HepG2 (cell line): ENCODE data around the gene CCT7. TPM values are rescaled to one million over a fixed set of nuclear protein-coding genes. Genes with fewer than 3 reads are reported as not detected.
A peak's percentile ranks its signal among the peaks of the same experiment; 100 is the strongest.

Source experiments
- MATR3 ChIP-seq: sonication (generic); formaldehyde crosslinking; IDR thresholded peaks from 2 replicates; pipeline ENCODE4 v1.4.0; 2020; ENCODE audit warnings: missing genetic modification reagents
- MAZ ChIP-seq, 2 experiments: sonication (generic) in 1 of 2; formaldehyde crosslinking in 1 of 2; IDR thresholded peaks; 2 replicates each; pipeline versions ENCODE4 v1.5.0 to v1.6.1; 2012 to 2020; ENCODE audit warnings: low read depth in 2 of 2, mild to moderate bottlenecking in 2 of 2, borderline replicate concordance in 1 of 2, improper control_type of control experiment in 1 of 2, low read length in 1 of 2, missing genetic modification reagents in 1 of 2, moderate library complexity in 1 of 2
- NKX3-1 ChIP-seq: sonication (generic); formaldehyde crosslinking; IDR thresholded peaks from 2 replicates; pipeline ENCODE4 v1.5.0; 2020; ENCODE audit warnings: missing genetic modification reagents
- POLR2G ChIP-seq: fragments of 200-400 bp; formaldehyde crosslinking; IDR thresholded peaks from 2 replicates; pipeline ENCODE4 v1.6.1; 2018; ENCODE audit warnings: mild to moderate bottlenecking, low read depth, low read length, moderate library complexity
- SIN3B ChIP-seq: fragments of 150-350 bp; IDR thresholded peaks from 2 replicates; pipeline ENCODE4 v1.6.1; 2014; ENCODE audit warnings: low read length
- SOX6 ChIP-seq, 2 experiments: fragments of 450-650 bp in 1 of 2; sonication (generic) in 1 of 2; formaldehyde crosslinking in 1 of 2; IDR thresholded peaks; 2 replicates each; pipeline versions ENCODE4 v1.4.0 to v1.6.1; 2017 to 2020; ENCODE audit warnings: antibody characterized with exemption in 1 of 2, mild to moderate bottlenecking in 1 of 2, missing genetic modification reagents in 1 of 2
- TMF1 ChIP-seq: sonication (generic); formaldehyde crosslinking; IDR thresholded peaks from 2 replicates; pipeline ENCODE4 v1.8.1; 2022; ENCODE audit warnings: low read depth, missing genetic modification reagents
- ZNF17 ChIP-seq: sonication (generic); formaldehyde crosslinking; IDR thresholded peaks from 2 replicates; pipeline ENCODE4 v1.5.0; 2020; ENCODE audit warnings: mild to moderate bottlenecking, missing genetic modification reagents
- ZNF205 ChIP-seq: IDR thresholded peaks from 2 replicates; pipeline ENCODE4 v1.6.1; 2018; ENCODE audit warnings: missing biosample characterization, missing genetic modification reagents
- ZNF484 ChIP-seq: sonication (generic); formaldehyde crosslinking; IDR thresholded peaks from 2 replicates; pipeline ENCODE4 v1.5.1; 2020; ENCODE audit warnings: mild to moderate bottlenecking, low read depth, missing genetic modification reagents, borderline replicate concordance
- ZNF496 ChIP-seq: sonication (generic); formaldehyde crosslinking; IDR thresholded peaks from 2 replicates; pipeline ENCODE4 v1.8.1; 2023; ENCODE audit warnings: mild to moderate bottlenecking, moderate library complexity, missing genetic modification reagents; ENCODE audit not compliant: insufficient replicate concordance
- ZNF850 ChIP-seq: sonication (generic); formaldehyde crosslinking; conservative IDR thresholded peaks from 2 replicates; pipeline ENCODE4 v1.9.0; 2021; ENCODE audit warnings: mild to moderate bottlenecking, missing genetic modification reagents
- polyA plus RNA-seq, 8 experiments: library from polyadenylated mRNA; depleted of rRNA in 3 of 8; stranded (reverse) in 7 of 8; unstranded in 1 of 8; fragments of >200 nt; fragmentation: Illumina TruSeq in 4 of 8; extraction: Trizol in 4 of 8; gene quantifications; 2 replicates each; pipeline versions ENCODE4 v1.2.1 to v1.2.3, GENCODE V29; 2011 to 2016; ENCODE audit warnings: low read depth in 4 of 8, missing spikeins in 1 of 8, mixed read lengths in 1 of 8; ENCODE audit not compliant: insufficient read depth in 1 of 8
- total RNA-seq, 5 experiments: library from RNA; depleted of rRNA; stranded (reverse); fragments of >200 nt; fragmentation: Illumina TruSeq; extraction: Trizol; gene quantifications; 2 replicates each; pipeline ENCODE4 v1.2.3, GENCODE V29; 2016; ENCODE audit warnings: low read depth in 1 of 5
- TF ChIP-seq, protein P1 (sequence below): sonication (generic); formaldehyde crosslinking; IDR thresholded peaks from 2 replicates; pipeline ENCODE4 v1.5.1; 2020; ENCODE audit warnings: missing genetic modification reagents, mild to moderate bottlenecking, borderline replicate concordance
- TF ChIP-seq, protein P2 (sequence below): sonication (generic); formaldehyde crosslinking; IDR thresholded peaks from 2 replicates; pipeline ENCODE4 v1.4.0; 2020; ENCODE audit warnings: mild to moderate bottlenecking, missing genetic modification reagents
- TF ChIP-seq, protein P3 (sequence below): IDR thresholded peaks from 2 replicates; pipeline ENCODE4 v1.6.1; 2016; ENCODE audit warnings: missing genetic modification reagents, missing compliant biosample characterization
- TF ChIP-seq, protein P4 (sequence below): IDR thresholded peaks from 2 replicates; pipeline ENCODE4 v1.6.1; 2018; ENCODE audit warnings: missing genetic modification reagents
- TF ChIP-seq, protein P5 (sequence below): sonication (generic); formaldehyde crosslinking; IDR thresholded peaks from 2 replicates; pipeline ENCODE4 v1.4.0; 2020; ENCODE audit warnings: missing genetic modification reagents, borderline replicate concordance

Gene CCT7
- total and polyA plus RNA-seq, 2 of the 13 experiments (the other 11 are each of a cell fraction or from before 2014, with no cell fraction given): 347 to 517 TPM

DNA sequence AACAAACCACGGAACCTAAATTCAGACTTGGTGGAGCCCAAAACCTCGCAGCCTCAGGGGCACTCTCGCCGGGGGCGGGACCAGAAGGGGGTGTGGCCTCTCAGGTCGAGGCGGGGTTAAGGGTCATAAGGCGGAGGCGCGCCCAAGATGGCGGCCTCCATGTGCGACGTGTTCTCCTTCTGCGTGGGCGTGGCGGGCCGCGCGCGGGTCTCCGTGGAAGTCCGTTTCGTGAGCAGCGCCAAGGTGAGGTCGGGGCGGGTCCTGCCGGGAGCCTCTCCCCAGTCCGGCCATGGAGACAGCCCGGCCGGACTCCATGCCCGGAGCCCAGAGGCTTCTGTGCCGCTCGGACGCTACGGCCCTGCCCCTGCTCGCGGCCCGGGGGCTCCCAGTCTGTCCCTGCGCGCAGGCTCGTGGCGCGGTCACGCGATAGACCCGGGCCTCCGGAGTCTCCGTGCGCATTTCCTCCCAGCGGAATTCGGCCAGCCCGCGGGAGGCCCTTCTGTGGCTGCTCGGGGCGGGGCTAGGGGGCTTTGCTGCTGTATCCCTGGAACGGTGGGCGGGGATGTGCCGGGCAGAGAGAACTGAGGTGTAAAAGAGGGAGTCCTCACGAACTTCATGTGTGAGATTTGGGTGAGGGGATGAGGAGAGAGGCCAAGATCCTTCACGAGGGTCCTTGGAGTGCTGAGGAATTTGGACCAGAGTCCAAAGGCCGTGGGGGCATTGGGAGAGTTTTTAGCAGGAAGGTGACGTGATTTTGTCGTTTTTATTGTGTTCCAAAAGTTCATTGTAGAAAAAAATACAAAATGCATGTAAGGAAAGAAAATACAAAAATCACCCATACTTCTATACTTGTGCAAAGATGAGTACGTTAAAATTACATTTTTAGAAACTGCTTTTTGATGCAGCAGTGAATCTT lies 19.7 kb upstream of the CCT7 start, which contains the start of gene SMYD5 (continued):
- TF ChIP-seq MAZ (IDR thresholded peaks at IDR 0.05; ENCODE audit: borderline replicate concordance, low read depth, low read length) (0 out of 2 replicates have a peak, but pooled peaks have one; percentile 76), MAZ (CRISPR knock-in tag; IDR thresholded peaks at IDR 0.05; ENCODE audit: low read depth) (no peak; the same call in none of the 2 replicates), SIN3B (peak; percentile 69; the same call in 1 of the 2 replicates), TMF1 (CRISPR knock-in tag) (0 out of 2 replicates have a peak, but pooled peaks have one; percentile 9), ZNF496 (CRISPR knock-in tag) (no peak), SOX6 (IDR thresholded peaks at IDR 0.05) (no peak), SOX6 (CRISPR knock-in tag; IDR thresholded peaks at IDR 0.05) (peak; percentile 40; the same call in 1 of the 2 replicates), ZNF17 (no peak), ZNF484 (CRISPR knock-in tag) (peak; percentile 30; the same call in 1 of the 2 replicates), ZNF850 (CRISPR knock-in tag) (peak; percentile 93; the same call in 1 of the 2 replicates), ZNF205 (CRISPR knock-in tag) (peak; percentile 79), POLR2G (peak; percentile 89), MATR3 (CRISPR knock-in tag) (no peak), NKX3-1 (peak; percentile 74)
- TF ChIP-seq, protein P1, sequence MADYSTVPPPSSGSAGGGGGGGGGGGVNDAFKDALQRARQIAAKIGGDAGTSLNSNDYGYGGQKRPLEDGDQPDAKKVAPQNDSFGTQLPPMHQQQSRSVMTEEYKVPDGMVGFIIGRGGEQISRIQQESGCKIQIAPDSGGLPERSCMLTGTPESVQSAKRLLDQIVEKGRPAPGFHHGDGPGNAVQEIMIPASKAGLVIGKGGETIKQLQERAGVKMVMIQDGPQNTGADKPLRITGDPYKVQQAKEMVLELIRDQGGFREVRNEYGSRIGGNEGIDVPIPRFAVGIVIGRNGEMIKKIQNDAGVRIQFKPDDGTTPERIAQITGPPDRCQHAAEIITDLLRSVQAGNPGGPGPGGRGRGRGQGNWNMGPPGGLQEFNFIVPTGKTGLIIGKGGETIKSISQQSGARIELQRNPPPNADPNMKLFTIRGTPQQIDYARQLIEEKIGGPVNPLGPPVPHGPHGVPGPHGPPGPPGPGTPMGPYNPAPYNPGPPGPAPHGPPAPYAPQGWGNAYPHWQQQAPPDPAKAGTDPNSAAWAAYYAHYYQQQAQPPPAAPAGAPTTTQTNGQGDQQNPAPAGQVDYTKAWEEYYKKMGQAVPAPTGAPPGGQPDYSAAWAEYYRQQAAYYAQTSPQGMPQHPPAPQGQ (CRISPR knock-in tag): no peak
- TF ChIP-seq, protein P2, sequence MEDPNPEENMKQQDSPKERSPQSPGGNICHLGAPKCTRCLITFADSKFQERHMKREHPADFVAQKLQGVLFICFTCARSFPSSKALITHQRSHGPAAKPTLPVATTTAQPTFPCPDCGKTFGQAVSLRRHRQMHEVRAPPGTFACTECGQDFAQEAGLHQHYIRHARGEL: no peak
- TF ChIP-seq, protein P3, sequence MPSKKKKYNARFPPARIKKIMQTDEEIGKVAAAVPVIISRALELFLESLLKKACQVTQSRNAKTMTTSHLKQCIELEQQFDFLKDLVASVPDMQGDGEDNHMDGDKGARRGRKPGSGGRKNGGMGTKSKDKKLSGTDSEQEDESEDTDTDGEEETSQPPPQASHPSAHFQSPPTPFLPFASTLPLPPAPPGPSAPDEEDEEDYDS: peak; percentile 84
- TF ChIP-seq, protein P4, sequence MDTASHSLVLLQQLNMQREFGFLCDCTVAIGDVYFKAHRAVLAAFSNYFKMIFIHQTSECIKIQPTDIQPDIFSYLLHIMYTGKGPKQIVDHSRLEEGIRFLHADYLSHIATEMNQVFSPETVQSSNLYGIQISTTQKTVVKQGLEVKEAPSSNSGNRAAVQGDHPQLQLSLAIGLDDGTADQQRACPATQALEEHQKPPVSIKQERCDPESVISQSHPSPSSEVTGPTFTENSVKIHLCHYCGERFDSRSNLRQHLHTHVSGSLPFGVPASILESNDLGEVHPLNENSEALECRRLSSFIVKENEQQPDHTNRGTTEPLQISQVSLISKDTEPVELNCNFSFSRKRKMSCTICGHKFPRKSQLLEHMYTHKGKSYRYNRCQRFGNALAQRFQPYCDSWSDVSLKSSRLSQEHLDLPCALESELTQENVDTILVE (CRISPR knock-in tag): no peak; the same call in none of the 2 replicates
- TF ChIP-seq, protein P5, sequence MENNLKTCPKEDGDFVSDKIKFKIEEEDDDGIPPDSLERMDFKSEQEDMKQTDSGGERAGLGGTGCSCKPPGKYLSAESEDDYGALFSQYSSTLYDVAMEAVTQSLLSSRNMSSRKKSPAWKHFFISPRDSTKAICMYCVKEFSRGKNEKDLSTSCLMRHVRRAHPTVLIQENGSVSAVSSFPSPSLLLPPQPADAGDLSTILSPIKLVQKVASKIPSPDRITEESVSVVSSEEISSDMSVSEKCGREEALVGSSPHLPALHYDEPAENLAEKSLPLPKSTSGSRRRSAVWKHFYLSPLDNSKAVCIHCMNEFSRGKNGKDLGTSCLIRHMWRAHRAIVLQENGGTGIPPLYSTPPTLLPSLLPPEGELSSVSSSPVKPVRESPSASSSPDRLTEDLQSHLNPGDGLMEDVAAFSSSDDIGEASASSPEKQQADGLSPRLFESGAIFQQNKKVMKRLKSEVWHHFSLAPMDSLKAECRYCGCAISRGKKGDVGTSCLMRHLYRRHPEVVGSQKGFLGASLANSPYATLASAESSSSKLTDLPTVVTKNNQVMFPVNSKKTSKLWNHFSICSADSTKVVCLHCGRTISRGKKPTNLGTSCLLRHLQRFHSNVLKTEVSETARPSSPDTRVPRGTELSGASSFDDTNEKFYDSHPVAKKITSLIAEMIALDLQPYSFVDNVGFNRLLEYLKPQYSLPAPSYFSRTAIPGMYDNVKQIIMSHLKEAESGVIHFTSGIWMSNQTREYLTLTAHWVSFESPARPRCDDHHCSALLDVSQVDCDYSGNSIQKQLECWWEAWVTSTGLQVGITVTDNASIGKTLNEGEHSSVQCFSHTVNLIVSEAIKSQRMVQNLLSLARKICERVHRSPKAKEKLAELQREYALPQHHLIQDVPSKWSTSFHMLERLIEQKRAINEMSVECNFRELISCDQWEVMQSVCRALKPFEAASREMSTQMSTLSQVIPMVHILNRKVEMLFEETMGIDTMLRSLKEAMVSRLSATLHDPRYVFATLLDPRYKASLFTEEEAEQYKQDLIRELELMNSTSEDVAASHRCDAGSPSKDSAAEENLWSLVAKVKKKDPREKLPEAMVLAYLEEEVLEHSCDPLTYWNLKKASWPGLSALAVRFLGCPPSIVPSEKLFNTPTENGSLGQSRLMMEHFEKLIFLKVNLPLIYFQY (CRISPR knock-in tag): no peak
